Naive B cell (primary cell): ENCODE data around the gene CYP2R1. TPM values are rescaled to one million over a fixed set of nuclear protein-coding genes. Genes with fewer than 3 reads are reported as not detected.
"Not testable (repeated sequence)": the region's sequence is repeated elsewhere in the genome, so short reads cannot be mapped to it uniquely, and the experiment has no call there.

Source experiments
- ATAC-seq, 2 donors: fragments of 150-1000 bp; cut with Tn5 transposase; 2 replicates each; pipeline ENCODE4 v1.10.0; 2021; ENCODE audit warnings: low read depth in 2 of 2, mild to moderate bottlenecking in 2 of 2, moderate library complexity in 2 of 2
- DNase-seq: peaks from one replicate; pipeline ENCODE4 v3.0.0; 2022
- H3K27ac Mint-ChIP-seq, 6 donors: one replicate each; pipeline ENCODE4 v1.8.0; 2020 to 2022; ENCODE audit warnings: mild to moderate bottlenecking in 6 of 6, mixed read lengths in 6 of 6, moderate library complexity in 5 of 6, inconsistent platforms in 2 of 6
- H3K27me3 Mint-ChIP-seq, 3 donors: one replicate each; pipeline ENCODE4 v1.8.0; 2021 to 2022; ENCODE audit warnings: mixed read lengths in 3 of 3, mild to moderate bottlenecking in 1 of 3
- H3K36me3 Mint-ChIP-seq, 2 donors: one replicate each; pipeline ENCODE4 v1.8.0; 2020 to 2022; ENCODE audit warnings: mixed read lengths in 2 of 2, inconsistent platforms in 1 of 2, mild to moderate bottlenecking in 1 of 2
- H3K4me1 Mint-ChIP-seq, 3 donors: one replicate each; pipeline ENCODE4 v1.8.0; 2020 to 2022; ENCODE audit warnings: mixed read lengths in 3 of 3, inconsistent platforms in 1 of 3, mild to moderate bottlenecking in 1 of 3, moderate library complexity in 1 of 3
- H3K4me3 Mint-ChIP-seq, 8 donors: one replicate each; pipeline ENCODE4 v1.8.0; 2020 to 2022; ENCODE audit warnings: mild to moderate bottlenecking in 8 of 8, mixed read lengths in 8 of 8, moderate library complexity in 8 of 8, inconsistent platforms in 2 of 8
- H3K9me3 Mint-ChIP-seq, 7 donors: one replicate each; pipeline ENCODE4 v1.8.0; 2020 to 2022; ENCODE audit warnings: mixed read lengths in 7 of 7, mild to moderate bottlenecking in 5 of 7, inconsistent platforms in 2 of 7, moderate library complexity in 1 of 7
- polyA plus RNA-seq, 6 donors: library from polyadenylated mRNA; unstranded; fragments of 300-500 nt; fragmentation: Illumina TruSeq; gene quantifications; one replicate each; pipeline ENCODE4 v1.2.3, GENCODE V29; 2021; ENCODE audit warnings: low read depth in 6 of 6

CYP2R1 gene
- polyA plus RNA-seq, 6 donors from 2014 or later, result 16.5 to 28.2 (median 21.6) TPM

DNA sequence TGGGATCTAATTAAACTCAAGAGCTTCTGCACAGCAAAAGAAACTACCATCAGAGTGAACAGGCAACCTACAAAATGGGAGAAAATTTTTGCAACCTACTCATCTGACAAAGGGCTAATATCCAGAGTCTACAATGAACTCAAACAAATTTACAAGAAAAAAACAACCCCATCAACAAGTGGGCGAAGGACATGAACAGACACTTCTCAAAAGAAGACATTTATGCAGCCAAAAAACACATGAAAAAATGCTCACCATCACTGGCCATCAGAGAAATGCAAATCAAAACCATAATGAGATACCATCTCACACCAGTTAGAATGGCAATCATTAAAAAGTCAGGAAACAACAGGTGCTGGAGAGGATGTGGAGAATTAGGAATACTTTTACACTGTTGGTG lies 8.3 kb downstream of the CYP2R1 start:
- not testable (repeated sequence) for ATAC-seq, H3K27me3 Mint-ChIP-seq, H3K9me3 Mint-ChIP-seq, DNase-seq, H3K4me3 Mint-ChIP-seq, H3K27ac Mint-ChIP-seq
- H3K4me1 Mint-ChIP-seq, result peaks cover 14 to 27% (median 15%) of the 10 kb centered on the region in 3 donors
- H3K36me3 Mint-ChIP-seq, result peaks cover 4 to 18% of the 10 kb centered on the region in 2 donors

DNA sequence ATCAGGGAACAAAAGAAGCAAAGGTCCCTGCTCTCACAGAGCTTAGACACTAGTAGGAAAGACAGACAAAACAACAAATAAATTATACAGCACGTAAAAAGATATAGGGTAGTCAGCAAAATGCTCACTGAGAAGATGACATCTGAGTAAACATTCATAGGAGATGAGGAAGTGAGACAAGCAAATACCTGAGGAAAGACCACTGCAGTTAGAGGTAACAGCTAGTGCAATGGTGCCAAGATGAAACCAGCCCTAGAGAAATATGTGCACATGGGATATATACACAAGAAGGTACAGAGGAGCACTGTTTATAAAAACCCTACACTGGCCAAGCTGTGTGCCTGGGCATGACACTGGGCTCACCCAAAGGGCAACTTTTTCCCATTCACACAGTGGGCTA lies 9.8 kb downstream of the CYP2R1 start:
- Mint-ChIP-seq H3K36me3 (peaks cover 16 to 28% of the 10 kb centered on the region in 2 donors), H3K27ac (no peak overlapping the region), H3K9me3 (no peaks in the 10 kb centered on the region), H3K4me1 (peaks cover 20 to 28% (median 23%) of the 10 kb centered on the region in 3 donors), H3K4me3 (peak overlapping the region in 1 of 8 donors; percentile 25), H3K27me3 (no peaks in the 10 kb centered on the region)
- DNase-seq (no peak), ATAC-seq (peak; percentile 42 to 66)

DNA sequence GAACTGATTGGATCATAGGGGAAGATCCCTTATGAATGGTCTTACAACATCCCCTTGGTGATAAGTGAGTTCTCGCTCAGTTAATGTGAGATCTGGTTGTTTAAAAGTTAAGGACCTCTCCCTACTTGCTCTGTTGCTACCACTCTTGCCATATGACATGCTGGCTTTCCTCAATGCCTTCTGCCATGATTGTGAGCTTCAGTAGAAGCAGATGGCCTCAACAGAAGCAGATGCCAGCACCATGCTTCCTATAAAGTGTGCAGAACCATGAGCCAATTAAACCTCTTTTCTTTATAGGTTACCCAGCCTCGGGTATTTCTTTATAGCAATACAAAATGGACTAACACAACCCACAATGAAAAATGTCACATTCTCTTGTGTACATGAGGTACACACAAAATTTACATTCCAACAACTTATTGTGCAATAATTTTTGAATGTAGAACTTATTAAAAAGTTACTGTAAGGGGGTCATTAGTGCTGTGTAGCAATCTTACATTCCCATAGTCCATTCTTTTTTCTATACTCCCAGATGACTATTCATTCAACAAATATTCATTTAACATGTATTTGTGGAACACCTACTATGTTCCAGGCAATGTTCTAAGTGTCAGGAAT lies 10.3 kb downstream of the CYP2R1 start:
- no peak overlapping the region for H3K4me3 Mint-ChIP-seq
- H3K27ac Mint-ChIP-seq, result peak overlapping the region in 1 of 6 donors; percentile 54
- DNase-seq (no peak), ATAC-seq (no peak)
- peaks cover 20 to 23% (median 23%) of the 10 kb centered on the region in 3 donors for H3K4me1 Mint-ChIP-seq
- H3K9me3 Mint-ChIP-seq, result no peaks in the 10 kb centered on the region
- H3K36me3 Mint-ChIP-seq, result peaks cover 16 to 28% of the 10 kb centered on the region in 2 donors
- no peaks in the 10 kb centered on the region for H3K27me3 Mint-ChIP-seq

DNA sequence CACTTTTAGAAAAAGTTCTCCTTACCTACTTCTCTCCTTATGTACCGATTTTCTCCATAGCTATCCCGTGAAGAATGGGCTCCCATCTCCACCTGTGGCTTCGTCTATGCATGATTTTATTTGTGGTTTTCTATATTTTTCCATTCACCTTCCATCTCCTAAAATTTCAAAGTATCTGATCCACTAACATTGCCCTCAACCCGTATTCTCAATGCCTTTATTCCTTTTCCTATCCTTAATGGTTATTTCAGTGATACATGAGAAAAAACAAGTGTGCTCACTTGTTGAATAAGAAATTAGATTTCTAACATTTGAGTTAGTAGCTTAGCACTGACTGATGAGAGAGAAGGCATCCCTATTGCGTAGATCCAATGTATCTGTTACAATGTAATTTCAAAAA lies 16.9 kb downstream of the CYP2R1 start:
- DNase-seq (no peak), ATAC-seq (no peak)
- Mint-ChIP-seq H3K4me1 (peaks cover 9 to 13% (median 12%) of the 10 kb centered on the region in 3 donors), H3K4me3 (no peak overlapping the region), H3K27ac (peak overlapping the region in 1 of 6 donors; percentile 62), H3K9me3 (no peaks in the 10 kb centered on the region), H3K36me3 (peaks cover 18 to 23% of the 10 kb centered on the region in 2 donors), H3K27me3 (no peaks in the 10 kb centered on the region)

DNA sequence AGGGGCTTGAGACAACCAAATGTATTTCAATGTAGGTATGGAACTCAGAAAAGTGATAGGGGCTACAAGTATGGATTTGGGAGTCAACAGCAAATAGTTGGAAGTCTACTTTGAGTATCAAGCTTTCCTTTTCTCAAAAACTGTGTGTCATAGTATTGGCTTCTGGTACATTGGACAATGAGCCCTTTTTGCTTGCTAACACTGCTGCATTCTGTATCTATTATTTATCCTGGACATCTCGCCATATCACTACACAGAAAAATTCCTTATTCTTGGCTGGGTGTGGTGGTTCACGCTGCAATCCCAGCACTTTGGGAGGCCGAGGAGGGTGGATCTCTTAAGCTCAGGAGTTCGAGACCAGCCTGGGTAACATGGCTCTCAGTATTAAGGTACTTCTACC lies 18.4 kb downstream of the CYP2R1 start:
- peaks cover 13 to 18% of the 10 kb centered on the region in 2 donors for H3K36me3 Mint-ChIP-seq
- no peaks in the 10 kb centered on the region for H3K27me3 Mint-ChIP-seq

DNA sequence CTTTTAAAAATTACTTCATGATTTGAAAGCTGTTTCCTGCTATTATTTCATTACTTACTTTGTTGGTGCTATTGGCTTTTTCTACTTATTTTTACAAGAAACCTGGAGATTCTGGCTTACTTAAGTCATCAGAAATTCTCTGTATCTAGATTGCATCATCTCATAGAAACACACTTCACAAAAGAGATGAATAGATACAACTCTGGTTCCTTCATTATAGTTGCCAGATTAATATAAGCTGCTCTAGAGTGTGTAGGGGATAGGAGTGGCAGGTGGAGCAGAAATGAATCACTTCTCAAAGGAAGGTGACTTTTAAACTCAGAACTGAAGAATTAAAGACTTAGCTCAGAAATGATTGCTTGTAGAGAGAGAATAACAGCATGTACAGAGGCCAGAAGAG lies 20.0 kb downstream of the CYP2R1 start:
- peaks cover 7% of the 10 kb centered on the region in 2 donors for H3K36me3 Mint-ChIP-seq
- H3K27me3 Mint-ChIP-seq, result no peaks in the 10 kb centered on the region
- H3K4me3 Mint-ChIP-seq, result no peak overlapping the region
- peak overlapping the region in 1 of 6 donors; percentile 85 for H3K27ac Mint-ChIP-seq
- H3K9me3 Mint-ChIP-seq, result no peaks in the 10 kb centered on the region
- H3K4me1 Mint-ChIP-seq, result no peaks in the 10 kb centered on the region
- no peak for DNase-seq
- ATAC-seq, result no peak

More for the DNA sequence above, 18.4 kb downstream of the CYP2R1 start:
- DNase-seq (no peak), ATAC-seq (no peak)
- H3K27ac Mint-ChIP-seq, result no peak overlapping the region
- H3K4me3 Mint-ChIP-seq, result no peak overlapping the region
- no peaks in the 10 kb centered on the region for H3K9me3 Mint-ChIP-seq
- H3K4me1 Mint-ChIP-seq, result peaks cover 9 to 12% (median 12%) of the 10 kb centered on the region in 3 donors

DNA sequence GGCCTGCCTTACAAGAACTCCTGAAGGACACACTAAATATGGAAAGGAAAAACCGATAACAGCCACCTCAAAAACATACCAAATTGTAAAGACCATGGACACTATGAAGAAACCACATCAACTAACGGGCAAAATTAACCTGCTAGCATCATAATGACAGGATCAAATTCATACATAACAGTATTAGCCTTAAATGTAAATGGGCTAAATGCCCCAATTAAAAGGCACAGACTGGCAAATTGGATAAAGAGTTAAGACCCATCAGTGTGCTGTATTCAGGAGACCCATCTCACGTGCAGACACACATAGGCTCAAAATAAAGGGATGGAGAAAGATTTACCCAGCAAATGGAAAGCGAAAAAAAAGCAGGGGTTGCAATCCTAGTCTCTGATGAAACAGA lies 28.3 kb downstream of the CYP2R1 start:
- H3K27ac Mint-ChIP-seq, H3K27me3 Mint-ChIP-seq, H3K4me3 Mint-ChIP-seq, ATAC-seq, H3K4me1 Mint-ChIP-seq, DNase-seq: not testable (repeated sequence)
- Mint-ChIP-seq H3K9me3 (peaks cover 0 to 25% (median 12%) of the 10 kb centered on the region in 7 donors), H3K36me3 (peaks cover 14 to 22% of the 10 kb centered on the region in 2 donors)

DNA sequence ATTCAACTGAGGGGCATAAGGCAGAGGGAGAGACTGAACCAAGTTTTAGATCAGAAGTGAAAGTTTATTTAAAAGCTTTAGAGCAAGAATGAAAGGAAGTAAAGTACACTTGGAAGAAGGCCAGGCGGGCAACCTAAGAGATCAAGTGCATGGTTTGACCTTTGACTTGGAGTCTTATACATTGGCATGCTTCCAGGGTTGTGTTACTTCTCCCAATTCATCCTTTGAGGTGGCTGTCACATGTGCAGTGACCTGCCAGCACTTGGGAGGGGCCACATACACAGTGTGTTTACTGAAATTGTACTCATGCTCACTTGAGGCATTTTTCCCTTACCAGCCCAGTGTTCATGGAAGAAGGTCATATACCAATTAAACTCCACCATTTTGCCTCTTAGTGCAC lies 30.4 kb downstream of the CYP2R1 start:
- H3K27ac Mint-ChIP-seq, result peak overlapping the region in 1 of 6 donors; percentile 17
- ATAC-seq (no peak), DNase-seq (no peak)
- no peaks in the 10 kb centered on the region for H3K27me3 Mint-ChIP-seq
- H3K9me3 Mint-ChIP-seq, result peaks cover 0 to 25% (median 12%) of the 10 kb centered on the region in 7 donors
- H3K4me1 Mint-ChIP-seq, result no peaks in the 10 kb centered on the region
- no peak overlapping the region for H3K4me3 Mint-ChIP-seq
- peaks cover 10 to 22% of the 10 kb centered on the region in 2 donors for H3K36me3 Mint-ChIP-seq

DNA sequence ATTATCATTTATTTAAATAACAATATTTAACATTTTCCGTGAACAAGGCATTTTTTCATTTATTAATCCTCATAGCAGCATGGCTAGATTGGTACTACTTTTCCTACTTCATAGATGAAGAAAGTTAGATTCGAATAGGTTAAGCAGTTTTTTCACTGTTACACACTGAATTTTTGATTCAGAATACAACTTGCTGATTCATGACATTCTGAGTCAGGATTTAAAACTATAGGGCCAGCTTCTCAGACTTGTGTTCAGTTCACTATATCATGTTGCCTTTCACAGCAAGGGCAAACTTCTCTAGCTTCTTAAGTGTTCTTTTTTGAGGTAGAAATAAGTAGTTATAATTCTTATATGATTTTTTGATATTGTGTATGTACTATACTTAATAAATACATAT lies 31.5 kb downstream of the CYP2R1 start:
- DNase-seq, result no peak
- H3K9me3 Mint-ChIP-seq, result peaks cover 0 to 25% (median 12%) of the 10 kb centered on the region in 7 donors
- no peak for ATAC-seq
- H3K36me3 Mint-ChIP-seq, result peaks cover 10 to 22% of the 10 kb centered on the region in 2 donors
- H3K4me3 Mint-ChIP-seq, result no peak overlapping the region
- no peak overlapping the region for H3K27ac Mint-ChIP-seq
- no peaks in the 10 kb centered on the region for H3K4me1 Mint-ChIP-seq
- H3K27me3 Mint-ChIP-seq, result no peaks in the 10 kb centered on the region

DNA sequence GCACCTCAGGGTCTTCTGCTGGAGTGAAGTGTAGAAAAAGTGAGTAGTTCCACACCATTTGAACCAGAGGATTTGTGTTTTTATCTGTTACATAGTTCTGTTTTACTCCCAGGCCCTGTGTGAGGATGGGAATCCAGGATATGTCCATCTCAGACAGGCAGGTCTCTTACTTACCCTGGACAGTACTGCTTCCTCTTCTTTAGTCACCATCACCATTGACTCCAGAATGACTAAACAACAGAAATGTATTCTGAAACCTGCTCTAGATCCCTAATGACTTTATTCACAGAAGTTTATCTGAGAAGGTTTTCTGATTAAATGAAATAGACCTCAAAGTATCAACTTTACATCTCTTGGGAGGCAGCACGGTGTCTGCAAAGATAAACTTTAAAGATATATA lies 33.6 kb downstream of the CYP2R1 start:
- Mint-ChIP-seq H3K9me3 (peaks cover 0 to 10% (median 5%) of the 10 kb centered on the region in 7 donors), H3K36me3 (peaks cover 0 to 5% of the 10 kb centered on the region in 2 donors), H3K4me3 (no peak overlapping the region), H3K27me3 (no peaks in the 10 kb centered on the region), H3K27ac (no peak overlapping the region), H3K4me1 (no peaks in the 10 kb centered on the region)
- DNase-seq (no peak), ATAC-seq (no peak)

DNA sequence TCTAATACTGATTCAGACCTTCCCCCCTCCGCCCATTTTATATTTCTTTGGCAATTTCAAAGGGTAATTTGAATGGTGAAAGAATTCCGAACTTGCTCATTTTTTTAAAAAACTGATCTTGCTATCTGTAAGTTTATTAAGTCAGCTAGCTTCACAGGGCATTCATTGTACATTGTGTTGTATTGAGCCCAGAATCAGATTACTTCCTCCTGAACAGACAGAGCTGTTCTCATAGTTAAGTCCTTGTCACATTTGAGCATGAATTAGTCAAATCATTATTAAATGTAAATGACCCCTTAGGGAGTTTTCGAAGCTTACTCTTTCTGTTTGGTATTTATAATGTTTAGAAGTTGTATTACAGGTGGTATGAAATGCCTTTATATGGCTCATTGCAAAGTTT lies 34.4 kb downstream of the CYP2R1 start:
- Mint-ChIP-seq H3K27me3 (no peaks in the 10 kb centered on the region), H3K9me3 (peaks cover 0 to 4% (median 0%) of the 10 kb centered on the region in 7 donors), H3K4me3 (no peak overlapping the region), H3K27ac (no peak overlapping the region), H3K36me3 (no peaks in the 10 kb centered on the region), H3K4me1 (no peaks in the 10 kb centered on the region)
- ATAC-seq (no peak), DNase-seq (no peak)

DNA sequence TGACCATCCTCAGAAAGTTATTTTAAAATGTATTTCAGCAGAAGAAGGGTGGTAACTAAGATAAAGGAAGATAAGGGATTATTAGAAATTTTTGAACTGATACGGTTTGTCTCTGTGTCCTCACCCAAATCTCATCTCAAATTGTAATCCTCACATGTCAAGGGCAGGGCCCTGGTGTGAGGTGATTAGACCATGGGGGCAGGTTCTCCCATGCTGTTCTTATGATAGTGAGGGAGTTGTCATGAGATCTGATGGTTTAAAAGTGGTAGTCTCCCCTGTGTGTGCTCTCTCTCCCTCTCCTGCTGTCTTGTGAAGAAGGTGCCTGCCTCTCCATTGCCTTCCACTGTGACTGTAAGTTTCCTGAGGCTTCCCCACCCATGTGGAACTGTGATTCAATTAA lies 36.1 kb downstream of the CYP2R1 start:
- Mint-ChIP-seq H3K4me3 (no peak overlapping the region), H3K27ac (no peak overlapping the region), H3K27me3 (no peaks in the 10 kb centered on the region), H3K9me3 (peaks cover 0 to 4% (median 0%) of the 10 kb centered on the region in 7 donors), H3K4me1 (no peaks in the 10 kb centered on the region), H3K36me3 (no peaks in the 10 kb centered on the region)
- DNase-seq (no peak), ATAC-seq (no peak)

DNA sequence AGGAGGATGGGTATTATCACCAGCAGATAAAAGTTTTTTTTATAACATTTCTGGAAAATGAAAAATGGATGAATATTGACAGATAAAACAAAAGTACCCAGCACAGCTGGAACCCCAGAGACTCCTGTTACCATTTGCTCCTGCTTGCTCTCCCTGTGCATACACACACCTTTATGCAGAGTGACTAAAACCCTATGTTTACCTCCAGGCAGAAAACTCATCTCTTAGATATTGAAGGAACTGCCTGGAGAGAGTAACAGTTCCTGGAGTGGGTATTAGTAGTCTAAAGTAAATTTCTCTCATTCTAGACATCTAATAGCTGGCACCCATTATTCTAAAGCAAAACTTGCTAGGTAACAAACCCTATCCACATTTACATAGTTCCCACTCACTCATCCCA lies 38.0 kb downstream of the CYP2R1 start:
- no peaks in the 10 kb centered on the region for H3K27me3 Mint-ChIP-seq
- no peak overlapping the region for H3K27ac Mint-ChIP-seq
- H3K9me3 Mint-ChIP-seq, result peaks cover 0 to 4% (median 0%) of the 10 kb centered on the region in 7 donors
- no peak overlapping the region for H3K4me3 Mint-ChIP-seq
- no peaks in the 10 kb centered on the region for H3K36me3 Mint-ChIP-seq
- no peak for DNase-seq
- no peaks in the 10 kb centered on the region for H3K4me1 Mint-ChIP-seq
- ATAC-seq, result no peak

DNA sequence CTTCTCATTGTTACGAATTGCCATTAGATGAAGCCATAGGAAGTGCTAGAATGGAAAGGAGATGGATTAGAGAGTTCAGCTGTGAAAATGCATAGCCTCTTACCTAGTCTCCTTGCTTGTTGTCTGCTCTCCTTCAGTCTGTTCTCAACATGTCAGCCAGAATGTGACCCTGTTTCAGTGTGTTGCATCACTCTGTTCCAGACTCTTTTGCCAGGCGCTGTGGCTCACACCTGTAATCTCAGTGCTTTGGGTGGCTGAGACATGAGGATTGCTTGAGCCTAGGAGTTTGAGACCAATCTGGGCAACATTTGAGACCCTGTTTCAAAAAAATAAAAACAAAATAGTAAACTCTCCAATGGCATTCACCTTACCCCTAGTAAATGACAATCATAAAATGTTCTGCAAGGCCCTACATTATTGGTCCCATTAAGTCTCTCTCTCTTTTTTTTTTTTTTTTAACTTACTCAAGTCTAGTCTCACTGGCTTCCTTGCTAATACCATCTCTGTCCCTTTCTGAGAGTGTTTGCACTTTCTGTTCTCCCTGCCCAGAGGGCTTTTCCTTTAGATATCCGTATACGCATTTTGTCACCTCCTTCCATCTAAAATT lies 39.4 kb downstream of the CYP2R1 start:
- no peak for ATAC-seq
- H3K36me3 Mint-ChIP-seq, result no peaks in the 10 kb centered on the region
- H3K4me3 Mint-ChIP-seq, result no peak overlapping the region
- H3K27me3 Mint-ChIP-seq, result no peaks in the 10 kb centered on the region
- peaks cover 0 to 4% (median 0%) of the 10 kb centered on the region in 7 donors for H3K9me3 Mint-ChIP-seq
- peak overlapping the region in 1 of 6 donors; percentile 48 for H3K27ac Mint-ChIP-seq
- H3K4me1 Mint-ChIP-seq, result no peaks in the 10 kb centered on the region
- DNase-seq, result no peak
